Renal cortical epithelial cell (primary cell): ENCODE data around the gene SIM1. TPM values are rescaled to one million over a fixed set of nuclear protein-coding genes. Genes with fewer than 3 reads are reported as not detected.
A peak's percentile ranks its signal among the peaks of the same experiment; 100 is the strongest.

ENCODE experiments used
- DNase-seq: peaks from one replicate; pipeline ENCODE4 v3.0.0-alpha.2; 2011; ENCODE audit warnings: low read depth
- total RNA-seq: library from RNA; depleted of rRNA; stranded (reverse); fragments of >200 nt; gene quantifications from 2 replicates; pipeline ENCODE4 v1.2.3, GENCODE V29; 2014

Gene SIM1, protein sequence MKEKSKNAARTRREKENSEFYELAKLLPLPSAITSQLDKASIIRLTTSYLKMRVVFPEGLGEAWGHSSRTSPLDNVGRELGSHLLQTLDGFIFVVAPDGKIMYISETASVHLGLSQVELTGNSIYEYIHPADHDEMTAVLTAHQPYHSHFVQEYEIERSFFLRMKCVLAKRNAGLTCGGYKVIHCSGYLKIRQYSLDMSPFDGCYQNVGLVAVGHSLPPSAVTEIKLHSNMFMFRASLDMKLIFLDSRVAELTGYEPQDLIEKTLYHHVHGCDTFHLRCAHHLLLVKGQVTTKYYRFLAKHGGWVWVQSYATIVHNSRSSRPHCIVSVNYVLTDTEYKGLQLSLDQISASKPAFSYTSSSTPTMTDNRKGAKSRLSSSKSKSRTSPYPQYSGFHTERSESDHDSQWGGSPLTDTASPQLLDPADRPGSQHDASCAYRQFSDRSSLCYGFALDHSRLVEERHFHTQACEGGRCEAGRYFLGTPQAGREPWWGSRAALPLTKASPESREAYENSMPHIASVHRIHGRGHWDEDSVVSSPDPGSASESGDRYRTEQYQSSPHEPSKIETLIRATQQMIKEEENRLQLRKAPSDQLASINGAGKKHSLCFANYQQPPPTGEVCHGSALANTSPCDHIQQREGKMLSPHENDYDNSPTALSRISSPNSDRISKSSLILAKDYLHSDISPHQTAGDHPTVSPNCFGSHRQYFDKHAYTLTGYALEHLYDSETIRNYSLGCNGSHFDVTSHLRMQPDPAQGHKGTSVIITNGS
- 5.6 and 30.8 TPM in 2 replicates for total RNA-seq

DNA sequence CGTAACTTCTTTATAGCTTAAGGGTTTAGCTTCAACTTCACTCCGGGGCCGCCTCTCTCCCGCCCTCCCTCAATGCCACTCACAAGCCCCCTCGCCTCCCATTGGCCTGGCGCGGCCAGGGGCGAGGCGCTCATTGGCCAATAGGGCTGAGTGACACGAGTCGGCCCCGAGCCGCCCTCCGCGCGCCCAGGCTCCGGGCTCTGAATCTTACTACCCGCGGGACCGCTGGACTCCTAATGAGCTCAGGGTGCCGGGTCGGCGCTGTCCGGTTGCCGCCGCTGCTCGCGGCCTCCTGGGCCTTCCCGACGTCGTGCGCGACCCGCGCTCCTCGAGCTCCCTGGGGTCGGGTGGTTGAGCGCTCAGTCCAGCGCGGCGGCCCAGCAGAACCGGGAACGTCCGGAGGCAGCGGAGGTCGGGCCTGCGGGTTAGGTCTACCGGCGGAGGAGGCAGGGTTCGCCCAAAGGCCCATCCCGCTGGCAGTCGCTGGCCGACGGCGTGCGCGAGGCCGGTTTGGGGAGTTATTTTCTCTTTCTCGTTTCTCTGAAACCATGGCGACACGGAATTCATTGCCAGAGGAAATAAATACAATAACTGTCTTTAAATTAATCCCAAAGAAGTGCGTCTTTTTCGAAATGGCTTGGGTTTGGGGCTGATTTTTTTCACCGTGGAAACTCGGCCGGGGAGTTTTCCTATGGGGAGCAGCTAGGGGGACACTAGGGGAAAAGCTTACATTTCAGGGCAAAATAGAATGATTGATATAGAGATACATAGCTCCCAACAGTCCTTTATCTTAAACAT is at the start of gene SIM1:
Gene SIM1, minus strand, starts transcription at position 19 of the 798 bp plus-strand sequence. CDS start 1,453 bp downstream, outside the sequence.
- peak; percentile 73 for DNase-seq

DNA sequence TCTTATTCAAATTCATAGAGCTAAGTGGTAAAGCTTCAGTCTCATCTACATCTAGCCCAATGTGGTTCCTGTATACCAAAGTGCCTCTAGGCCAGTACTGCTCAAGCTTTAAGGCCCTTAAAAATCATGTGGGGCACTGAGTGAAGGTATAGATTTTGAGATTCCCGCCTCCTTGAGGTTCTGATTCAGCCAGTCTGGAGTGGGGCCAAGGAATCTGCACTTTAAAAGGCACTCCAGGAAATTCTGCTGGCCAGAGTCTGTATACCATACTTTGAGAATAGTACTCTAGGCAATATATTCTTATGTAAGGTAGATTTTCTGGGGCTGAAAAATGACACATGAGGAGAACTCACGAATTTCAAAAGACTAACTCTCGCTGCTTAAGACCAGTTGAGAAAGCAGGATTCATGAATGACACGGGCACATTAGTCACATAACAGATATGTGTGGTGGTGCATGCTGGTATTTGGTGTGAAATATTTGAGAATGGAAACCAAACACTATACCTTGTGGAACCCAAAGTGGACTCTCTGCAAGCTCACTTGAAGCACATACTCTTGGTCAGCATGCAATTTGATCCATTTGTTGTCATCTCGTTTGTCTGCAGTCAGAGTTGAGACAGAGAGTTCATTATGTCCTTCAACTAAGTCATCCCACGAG is 47.6 kb upstream of the SIM1 start:
- no peak for DNase-seq

DNA sequence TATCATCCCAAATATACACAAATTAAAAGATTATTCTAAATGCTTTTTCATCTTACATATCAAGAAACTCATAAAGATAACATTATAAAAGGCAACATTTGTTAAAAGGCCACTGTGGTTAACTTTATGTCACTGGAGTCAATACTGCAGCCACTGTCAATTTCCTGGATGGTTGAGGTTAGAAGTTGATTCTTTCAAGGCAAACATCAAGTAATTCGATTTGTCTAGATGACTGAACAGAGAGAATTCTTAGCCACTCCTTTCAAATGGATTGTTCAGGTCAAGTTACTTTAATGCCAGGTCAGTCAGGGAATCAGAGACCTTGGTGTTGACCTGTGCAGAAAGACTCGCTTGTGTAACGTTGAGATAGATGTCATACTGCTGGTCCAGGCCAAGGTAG is 44.4 kb upstream of the SIM1 start:
- DNase-seq, result peak; percentile 41

DNA sequence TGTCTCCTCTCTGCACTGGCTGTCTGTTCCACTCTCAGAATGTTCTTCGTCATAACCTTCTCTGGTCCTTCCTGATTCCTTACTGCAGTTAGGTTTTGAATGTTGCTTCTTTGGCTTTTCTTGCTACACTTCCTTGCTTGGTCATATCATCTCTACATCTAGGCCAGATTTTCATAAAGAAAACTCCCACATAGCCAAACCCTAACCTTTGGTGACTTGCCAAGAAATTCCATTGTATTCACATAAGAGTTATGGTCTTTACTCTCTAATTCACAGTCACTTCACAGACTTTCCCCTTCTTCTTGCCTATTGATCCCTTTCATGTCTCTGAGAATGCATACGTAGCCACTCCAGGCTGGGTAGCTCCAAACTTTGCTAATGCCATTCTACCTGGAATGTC is 41.9 kb upstream of the SIM1 start:
- no peak for DNase-seq

DNA sequence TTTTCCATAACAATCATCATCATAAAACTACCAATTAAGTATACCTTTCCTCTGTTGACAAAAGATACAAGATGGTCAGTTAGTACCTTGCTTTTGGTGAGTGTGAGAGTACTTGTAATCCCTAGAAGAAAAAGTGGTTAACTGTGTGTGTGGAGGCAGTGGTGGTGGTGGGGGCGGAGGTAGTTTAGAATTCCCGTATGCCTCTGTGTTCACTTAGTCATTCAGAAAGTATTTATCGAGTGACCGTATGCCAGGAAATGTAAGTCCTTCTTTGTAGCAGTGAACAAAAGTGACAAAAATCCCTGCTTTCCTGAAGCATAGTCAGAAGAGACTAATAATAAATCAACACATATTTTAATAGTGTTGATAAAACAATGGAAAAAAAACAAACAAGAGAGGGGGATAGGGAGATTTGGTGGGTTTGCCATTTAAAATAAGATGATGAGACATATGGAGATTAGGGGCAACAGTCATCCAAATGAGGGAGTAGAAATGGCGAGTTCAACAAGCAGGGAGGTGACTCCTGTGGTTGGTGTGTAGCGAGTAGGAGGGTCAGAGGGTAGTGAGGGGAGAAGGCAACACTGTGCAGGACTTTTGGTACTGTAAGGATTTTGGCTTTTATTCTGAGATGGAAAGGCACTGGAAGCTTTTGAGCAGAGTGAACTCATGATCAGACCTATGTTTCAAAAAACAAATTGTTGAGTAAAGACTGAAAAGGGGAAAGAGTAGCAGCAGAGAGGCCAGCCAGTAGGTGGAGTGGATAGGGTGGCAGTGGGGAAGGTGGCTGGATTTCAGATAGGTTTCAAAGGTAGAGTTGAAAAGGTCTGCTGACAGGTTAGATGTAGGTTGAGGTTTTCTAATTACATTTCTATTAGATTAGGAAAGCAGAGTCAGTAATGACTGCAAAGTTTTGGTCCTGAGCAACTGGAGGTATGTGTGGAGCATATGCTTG is 40.3 kb upstream of the SIM1 start:
- DNase-seq, result peak; percentile 88

DNA sequence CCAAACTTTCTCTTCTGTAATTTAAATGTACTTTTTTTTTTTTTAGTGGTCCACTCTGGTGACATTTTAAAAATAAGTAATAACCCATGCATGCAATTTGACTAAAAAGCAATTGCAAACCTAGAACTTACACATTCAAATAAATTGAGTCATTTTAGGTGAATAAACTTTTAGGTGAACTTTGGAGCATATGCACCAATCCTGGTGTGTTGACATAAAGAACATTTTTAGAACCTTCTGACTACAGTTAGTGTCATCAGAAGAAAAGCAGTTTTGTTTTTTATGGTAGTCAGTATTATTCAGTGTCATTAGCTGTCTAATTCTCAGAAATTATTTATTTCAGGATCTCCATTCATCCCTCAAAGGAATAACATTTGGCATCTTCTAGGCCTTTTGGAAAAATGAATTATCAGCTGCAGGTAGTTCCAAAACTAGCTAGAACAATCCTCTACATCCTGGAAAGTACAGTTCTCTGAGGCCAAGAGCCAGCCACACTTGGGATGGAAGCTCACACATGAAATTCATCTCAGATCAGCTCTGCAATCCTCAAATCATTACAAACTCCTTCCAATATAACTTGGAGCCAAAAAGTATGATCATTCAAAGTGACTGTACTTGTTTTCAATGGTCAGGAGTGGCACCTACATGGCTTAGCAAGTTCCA is 38.5 kb upstream of the SIM1 start:
- DNase-seq, result no peak

DNA sequence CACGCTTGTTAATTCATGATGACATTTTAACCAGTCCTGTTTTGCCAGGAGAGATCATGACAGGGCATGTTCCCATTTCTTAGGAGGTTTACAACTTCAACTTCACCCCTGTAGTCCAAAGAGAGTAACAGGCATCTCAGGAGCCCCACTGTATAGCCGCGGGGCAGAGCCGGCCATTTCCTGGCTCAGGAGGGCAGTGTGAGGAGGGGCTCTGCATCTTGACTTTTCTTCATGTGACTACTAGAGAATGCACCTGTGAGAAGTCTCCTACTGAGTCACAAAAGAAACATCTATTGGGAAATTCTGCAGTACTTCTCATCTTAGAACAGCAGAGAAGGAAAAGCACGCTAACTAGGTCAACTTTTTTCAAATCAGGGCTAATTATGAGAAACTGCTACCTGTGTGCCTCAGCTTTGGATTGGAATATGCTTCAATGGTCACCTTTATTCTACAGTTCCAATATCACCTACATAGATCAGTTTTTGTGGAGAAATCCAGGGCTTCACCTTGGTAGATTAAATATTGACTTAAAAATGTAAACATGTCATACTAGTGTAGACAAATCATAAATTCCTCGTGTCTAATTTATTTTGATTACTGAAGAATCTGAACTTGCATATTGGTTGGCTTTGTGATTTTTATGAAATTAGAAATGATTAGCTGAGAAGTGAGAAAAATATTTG is 28.6 kb upstream of the SIM1 start:
- DNase-seq, result peak; percentile 90

DNA sequence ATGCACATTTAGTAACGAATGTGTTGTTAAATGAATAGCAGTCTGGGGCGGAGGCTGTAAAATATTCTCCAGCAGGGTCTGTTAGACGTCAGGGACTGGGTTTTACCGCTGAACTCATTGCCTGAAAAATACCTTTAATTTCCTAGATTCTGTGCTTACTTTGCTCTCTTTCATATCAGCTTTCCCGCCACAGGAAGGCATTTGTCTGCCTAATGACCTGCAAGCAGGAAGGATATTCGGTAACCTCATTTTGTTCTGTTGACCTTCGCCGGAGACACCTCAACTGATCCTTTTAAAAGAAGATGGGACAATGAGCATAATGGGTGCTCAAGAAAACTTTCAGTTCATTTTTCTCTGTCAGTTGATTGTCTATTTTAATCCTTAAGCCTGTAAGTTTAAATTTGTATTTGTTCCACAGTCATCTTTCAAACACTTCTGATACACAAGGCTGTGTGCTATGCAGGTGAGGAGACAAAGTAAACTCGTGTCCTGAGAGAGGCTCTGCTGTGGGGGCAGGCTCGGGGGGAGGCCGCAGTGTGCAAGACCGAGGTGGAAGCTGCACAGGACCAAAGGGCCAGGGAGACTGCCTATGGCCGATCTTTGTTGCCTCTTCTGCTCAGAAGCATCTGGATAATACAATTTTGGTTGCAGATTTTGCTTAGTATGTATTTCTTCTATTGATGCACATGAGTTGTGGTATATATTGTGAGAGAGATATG is 27.4 kb upstream of the SIM1 start:
- no peak for DNase-seq

DNA sequence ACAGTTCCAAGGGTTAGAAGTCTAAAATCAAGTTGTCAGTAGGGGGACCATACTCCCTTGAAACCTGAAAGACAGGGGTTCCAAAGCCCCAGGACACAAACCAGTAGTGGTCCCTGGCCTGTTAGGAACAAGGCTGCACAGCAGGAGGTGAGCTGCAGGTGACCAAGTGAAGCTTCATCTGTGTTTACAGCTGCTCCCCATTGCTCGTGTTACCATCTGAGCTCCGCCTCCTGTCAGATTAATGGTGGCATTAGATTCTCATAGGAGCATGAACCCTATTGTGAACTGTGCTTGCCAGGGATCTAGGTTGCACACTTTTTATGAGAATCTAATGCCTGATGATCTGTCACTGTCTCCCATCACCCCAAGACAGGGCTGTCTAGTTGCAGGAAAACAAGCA is 25.3 kb upstream of the SIM1 start:
- DNase-seq, result no peak

DNA sequence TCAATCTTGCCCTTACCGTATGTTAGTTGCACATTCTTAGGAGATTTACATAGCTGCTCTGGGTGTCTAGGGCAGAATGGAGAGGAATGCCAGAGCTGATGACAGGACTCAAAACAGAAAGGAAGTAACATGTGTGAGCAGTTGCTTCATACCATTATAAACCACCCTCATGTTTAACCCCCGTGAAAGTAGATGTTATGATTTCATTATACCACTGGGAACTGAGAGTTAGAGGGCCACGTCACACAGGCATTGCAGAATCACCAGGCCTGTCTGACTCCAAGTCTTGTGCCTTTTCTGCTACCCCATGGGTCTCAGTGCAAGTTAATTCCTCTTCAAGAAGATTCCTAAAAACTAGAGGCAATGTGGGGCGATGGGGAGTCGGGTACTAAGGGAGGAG is 23.5 kb upstream of the SIM1 start:
- no peak for DNase-seq

DNA sequence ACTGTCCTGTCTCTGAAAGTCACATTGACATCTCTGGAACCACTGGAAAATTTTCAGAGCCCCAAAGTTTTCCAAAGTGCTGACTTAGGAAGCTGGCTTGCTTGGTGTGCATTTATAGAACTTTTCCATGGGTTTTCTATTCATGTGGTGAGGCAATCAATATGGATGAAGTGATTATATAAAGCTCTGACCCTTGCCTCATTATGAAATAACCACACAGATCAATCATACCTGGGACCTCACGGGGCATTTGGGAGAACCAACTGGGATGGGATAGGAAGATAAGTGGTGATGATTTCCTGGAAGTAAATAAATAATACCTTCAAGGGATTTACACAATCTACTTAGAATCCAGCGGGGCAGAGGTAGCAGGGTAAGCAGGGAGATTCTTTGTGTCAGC is 22.9 kb upstream of the SIM1 start:
- no peak for DNase-seq

DNA sequence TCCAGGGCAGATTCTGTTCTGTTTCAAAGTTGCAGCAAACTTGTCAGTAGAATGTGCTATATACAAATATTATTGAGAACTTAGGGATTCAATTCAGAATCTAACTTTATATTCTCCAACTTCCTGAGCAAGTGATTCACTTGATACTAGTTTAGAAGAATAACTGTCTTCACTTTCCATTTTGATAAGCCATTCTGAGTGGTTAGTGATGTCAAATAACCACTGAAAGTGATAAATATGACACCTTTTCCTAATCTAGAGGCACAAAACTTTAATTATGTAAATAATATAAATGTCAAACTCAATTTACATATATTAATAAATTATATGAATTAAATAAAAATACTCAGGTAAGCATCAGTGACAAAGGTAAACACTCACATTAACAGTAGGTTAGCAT is 20.5 kb upstream of the SIM1 start:
- DNase-seq, result no peak

DNA sequence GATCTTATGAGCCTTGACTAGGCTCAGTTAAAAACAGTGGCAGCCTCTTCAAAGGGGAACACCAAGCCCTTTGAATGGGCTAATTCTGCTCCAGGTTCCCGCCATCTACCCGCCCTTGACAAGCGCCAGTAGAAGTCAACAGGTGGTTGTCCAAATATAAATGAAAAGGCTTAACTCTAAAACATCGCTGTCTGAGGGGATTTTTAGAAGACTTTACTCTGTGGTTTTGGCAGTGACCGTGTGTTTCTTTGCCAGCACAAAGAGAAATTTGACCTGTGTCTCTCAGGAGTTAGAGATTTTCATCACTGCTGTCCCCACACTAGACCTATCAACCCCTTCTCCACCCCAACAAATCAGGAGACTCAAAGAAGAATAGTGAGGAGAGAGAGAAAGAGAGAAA is 19.8 kb upstream of the SIM1 start:
- no peak for DNase-seq

DNA sequence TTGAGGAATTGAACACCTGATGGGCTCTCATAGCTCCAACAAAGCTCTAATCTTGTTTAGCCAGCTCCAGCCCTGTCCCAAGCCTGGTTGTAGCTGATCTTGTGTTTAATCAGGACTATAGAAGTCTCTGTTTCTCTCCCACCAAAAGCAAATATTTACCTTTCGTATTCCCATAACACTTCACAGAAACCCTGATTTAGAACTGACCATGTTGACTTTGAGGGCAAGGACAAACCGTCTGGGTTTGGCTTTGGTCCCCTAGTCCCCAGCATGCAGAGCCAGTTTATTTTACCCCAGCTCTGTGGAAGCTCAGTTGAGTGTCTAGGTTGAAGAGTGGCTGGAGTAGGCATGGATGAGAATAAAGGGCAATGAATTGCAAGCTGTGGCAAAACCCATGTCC is 18.0 kb upstream of the SIM1 start:
- DNase-seq, result no peak

DNA sequence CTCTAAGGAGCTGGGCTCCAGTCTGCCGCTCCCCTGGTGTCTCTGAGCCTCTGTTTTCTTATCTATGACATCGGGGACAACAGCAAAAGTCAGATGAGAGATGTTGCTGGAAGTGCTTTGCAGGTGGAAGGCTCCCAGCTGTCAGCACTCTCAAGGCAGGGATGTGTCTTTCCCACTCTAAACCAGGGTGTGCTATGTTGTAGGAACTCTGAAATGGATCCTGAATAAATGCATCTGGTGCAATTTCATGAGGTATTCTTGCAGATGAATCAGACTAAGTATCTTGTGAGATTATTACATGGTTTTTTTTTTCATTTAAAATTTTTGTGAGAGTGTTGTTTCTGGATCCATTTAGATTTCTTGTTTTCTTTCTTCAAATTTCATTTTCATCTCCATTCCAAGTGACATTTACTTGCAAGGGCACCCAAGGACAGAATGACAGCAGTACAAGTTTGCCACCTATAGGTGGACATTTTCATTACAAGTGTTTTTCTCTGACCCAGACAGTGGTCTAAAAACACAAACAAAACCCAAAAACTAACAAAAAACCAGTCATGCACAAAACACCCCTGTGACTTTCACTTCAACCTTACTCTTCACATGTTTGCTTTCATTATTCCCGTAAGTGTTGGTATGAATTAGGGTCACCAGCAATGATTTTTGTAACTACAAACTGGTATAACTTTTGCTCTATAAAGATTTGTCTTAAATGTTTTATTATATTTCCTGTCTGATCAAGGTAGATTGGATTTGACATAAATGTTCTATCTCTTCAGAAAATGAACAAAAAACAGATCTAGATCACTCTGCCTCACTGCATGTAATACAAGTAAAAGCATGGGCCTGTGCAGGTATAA is 14.7 kb upstream of the SIM1 start:
- DNase-seq, result peak; percentile 53

DNA sequence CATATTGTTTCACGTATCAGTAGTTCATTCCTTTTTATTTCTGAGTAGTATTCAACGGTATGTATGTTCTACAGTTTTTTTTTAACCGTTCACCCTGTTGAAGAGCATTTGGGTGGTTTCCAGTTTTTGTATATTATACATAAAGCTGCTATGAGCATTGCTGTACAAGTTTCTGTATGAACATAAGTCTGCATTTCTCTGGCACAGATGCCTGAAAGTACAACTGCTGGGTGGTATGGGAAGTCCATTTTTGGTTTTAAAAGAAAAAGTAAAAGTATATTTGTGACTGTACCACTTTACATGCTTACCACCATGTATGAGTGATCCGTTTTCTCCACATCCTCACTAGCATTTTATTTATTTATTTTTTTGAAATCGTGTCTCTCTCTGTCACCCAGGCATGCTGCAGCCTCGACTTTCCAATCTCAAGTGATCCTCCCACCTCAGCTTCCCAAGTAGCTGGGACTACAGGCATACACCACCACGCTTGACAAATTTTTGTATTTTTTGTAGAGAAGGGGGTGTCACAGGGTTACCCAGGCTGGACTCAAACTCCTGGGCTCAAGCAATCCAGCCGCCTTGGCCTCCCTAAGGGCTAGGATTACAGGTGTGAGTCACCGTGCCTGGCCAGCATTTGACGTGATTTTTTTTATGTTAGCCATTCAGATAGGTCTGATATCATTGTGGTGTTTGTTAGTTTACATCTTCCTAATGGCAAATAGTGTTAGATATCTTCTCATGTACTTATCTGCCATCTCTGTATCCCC is 11.0 kb upstream of the SIM1 start:
- no peak for DNase-seq

DNA sequence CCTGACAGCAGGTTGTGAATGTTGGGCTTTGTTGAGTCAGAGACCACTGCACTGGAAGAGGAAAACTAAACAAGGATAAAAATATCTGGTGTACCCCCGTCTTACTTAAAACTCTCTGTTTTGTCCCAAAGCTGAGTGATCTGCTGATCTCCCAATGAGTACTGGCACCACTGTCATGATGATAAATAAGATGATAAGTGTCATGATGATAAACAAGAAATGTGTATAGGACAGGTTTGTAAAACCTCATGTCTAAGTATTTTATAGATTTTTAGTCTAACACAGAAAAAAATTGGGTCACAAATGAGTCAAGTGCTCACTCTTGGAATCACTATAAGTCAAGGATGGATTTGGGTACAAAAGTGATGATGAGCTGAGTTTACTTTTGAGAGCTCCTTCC is 8.5 kb upstream of the SIM1 start:
- no peak for DNase-seq
